CD4-positive, alpha-beta T cell treated with Interleukin-6 for 4 hours (primary cell): ENCODE measurements around the gene MGAT5.

Source experiments
- DNase-seq: peaks from one replicate; pipeline ENCODE4 v3.0.0-alpha.2; 2020; ENCODE audit warnings: mixed read lengths

MGAT5 gene

GRCh38 chr2:134232461-134232860 is 21.4 kb upstream of the MGAT5 start:
- peak; percentile 24 for DNase-seq

- peak; percentile 50 for DNase-seq
Observed at GRCh38 chr2:134232868-134233727, 20.8 kb upstream of the MGAT5 start.

GRCh38 chr2:134233728-134234136 is 20.1 kb upstream of the MGAT5 start:
- no peak for DNase-seq

- no peak for DNase-seq
Observed at GRCh38 chr2:134234535-134234934, 19.3 kb upstream of the MGAT5 start.

- no peak for DNase-seq
Observed at GRCh38 chr2:134235510-134236144, 18.2 kb upstream of the MGAT5 start.

GRCh38 chr2:134238371-134238770 is 15.5 kb upstream of the MGAT5 start:
- no peak for DNase-seq

GRCh38 chr2:134240061-134240460 is 13.8 kb upstream of the MGAT5 start:
- DNase-seq: no peak

GRCh38 chr2:134241911-134242310 is 12.0 kb upstream of the MGAT5 start:
- no peak for DNase-seq

- no peak for DNase-seq
Observed at GRCh38 chr2:134243244-134243643, 10.6 kb upstream of the MGAT5 start.

- peak; percentile 60 for DNase-seq
Observed at GRCh38 chr2:134244086-134244485, 9.8 kb upstream of the MGAT5 start.

- peak; percentile 33 for DNase-seq
Observed at GRCh38 chr2:134244587-134244986, 9.3 kb upstream of the MGAT5 start.

- DNase-seq: peak; percentile 86
Observed at GRCh38 chr2:134245340-134245984, 8.4 kb upstream of the MGAT5 start.

- DNase-seq: no peak
Observed at GRCh38 chr2:134246154-134246874, 7.6 kb upstream of the MGAT5 start.

GRCh38 chr2:134247679-134248078 is 6.2 kb upstream of the MGAT5 start:
- DNase-seq: no peak

GRCh38 chr2:134248913-134249312 is 5.0 kb upstream of the MGAT5 start:
- DNase-seq: no peak

- no peak for DNase-seq
Observed at GRCh38 chr2:134249755-134250154, 4.1 kb upstream of the MGAT5 start.

GRCh38 chr2:134250840-134251461 is 2.9 kb upstream of the MGAT5 start:
- DNase-seq: no peak

GRCh38 chr2:134252092-134252750 is 1.7 kb upstream of the MGAT5 start:
- peak; percentile 24 for DNase-seq

GRCh38 chr2:134253117-134253704 is 661 bp upstream of the MGAT5 start:
- DNase-seq: no peak

- DNase-seq: no peak
Observed at GRCh38 chr2:134254824-134255223, 952 bp downstream of the MGAT5 start.

GRCh38 chr2:134256956-134257355 is 3.1 kb downstream of the MGAT5 start:
- DNase-seq: no peak

GRCh38 chr2:134257509-134257908 is 3.6 kb downstream of the MGAT5 start:
- DNase-seq: no peak
